SK-N-SH treated with all-trans-retinoic acid at 6 μM for 48 hours (cell line): ENCODE data around the gene CPPED1.

Experiments
- ARNTL ChIP-seq: fragments of 450-650 bp; formaldehyde crosslinking; IDR thresholded peaks from 2 replicates; pipeline ENCODE4 v1.5.0; 2020; ENCODE audit warnings: low read depth, mild to moderate bottlenecking, moderate library complexity, borderline replicate concordance
- CSDC2 ChIP-seq: fragments of 250-450 bp; sonication (Bioruptor Pico); IDR thresholded peaks from 2 replicates; pipeline ENCODE4 v1.5.0; 2020; ENCODE audit warnings: mild to moderate bottlenecking, moderate library complexity
- ISL1 ChIP-seq: fragments of 250-450 bp; sonication (Bioruptor Pico); IDR thresholded peaks from 2 replicates; pipeline ENCODE4 v2.1.2; 2022; ENCODE audit warnings: mild to moderate bottlenecking, moderate library complexity
- ZC3H10 ChIP-seq: fragments of 250-450 bp; sonication (Bioruptor Pico); IDR thresholded peaks from 2 replicates; pipeline ENCODE4 v1.5.1; 2021; ENCODE audit warnings: mild to moderate bottlenecking, moderate library complexity
- ZFP3 ChIP-seq: fragments of 250-450 bp; sonication (Bioruptor Pico); IDR thresholded peaks from 2 replicates; pipeline ENCODE4 v1.5.0; 2020; ENCODE audit warnings: mild to moderate bottlenecking, moderate library complexity
- ZFP30 ChIP-seq: fragments of 450-650 bp; formaldehyde crosslinking; IDR thresholded peaks from 2 replicates; pipeline ENCODE4 v1.5.0; 2022; ENCODE audit warnings: mild to moderate bottlenecking, moderate library complexity
- ZNF8 ChIP-seq: fragments of 450-650 bp; formaldehyde crosslinking; IDR thresholded peaks from 2 replicates; pipeline ENCODE4 v1.5.0; 2020; ENCODE audit warnings: mild to moderate bottlenecking, moderate library complexity
- TF ChIP-seq, protein P1 (sequence below): fragments of 250-450 bp; sonication (Bioruptor Pico); IDR thresholded peaks from 2 replicates; pipeline ENCODE4 v1.5.1; 2021; ENCODE audit warnings: mild to moderate bottlenecking, moderate library complexity
- TF ChIP-seq, protein P2 (sequence below): fragments of 250-450 bp; sonication (Bioruptor Pico); IDR thresholded peaks from 2 replicates; pipeline ENCODE4 v1.5.1; 2020; ENCODE audit warnings: low read depth, mild to moderate bottlenecking, moderate library complexity

DNA sequence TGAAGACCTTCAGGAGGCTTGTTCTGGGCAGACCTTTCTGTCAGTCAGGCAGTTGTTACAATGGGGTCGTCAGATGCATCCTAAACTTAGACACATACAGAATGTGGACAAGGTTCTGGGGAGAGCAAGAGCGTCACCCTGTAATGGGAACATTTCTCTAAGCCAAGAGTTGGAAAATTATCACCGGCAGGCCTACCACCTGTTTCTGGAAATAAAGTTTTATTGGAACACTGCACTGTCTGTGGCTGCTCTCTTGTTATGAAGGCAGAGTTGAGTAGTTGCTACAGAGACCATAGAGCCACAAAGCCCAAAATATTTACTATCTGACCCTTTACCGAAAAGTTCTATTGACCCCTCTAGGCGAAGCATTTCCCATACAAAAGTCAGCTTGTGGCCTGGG lies 106.2 kb downstream of the CPPED1 start:
- TF ChIP-seq CSDC2 (CRISPR knock-in tag) (no peak), ZFP30 (CRISPR knock-in tag) (no peak), ZFP3 (CRISPR knock-in tag) (no peak), ZNF8 (CRISPR knock-in tag) (no peak), ZC3H10 (CRISPR knock-in tag) (no peak), ARNTL (no peak), ISL1 (CRISPR knock-in tag) (no peak)
- TF ChIP-seq, protein P1, sequence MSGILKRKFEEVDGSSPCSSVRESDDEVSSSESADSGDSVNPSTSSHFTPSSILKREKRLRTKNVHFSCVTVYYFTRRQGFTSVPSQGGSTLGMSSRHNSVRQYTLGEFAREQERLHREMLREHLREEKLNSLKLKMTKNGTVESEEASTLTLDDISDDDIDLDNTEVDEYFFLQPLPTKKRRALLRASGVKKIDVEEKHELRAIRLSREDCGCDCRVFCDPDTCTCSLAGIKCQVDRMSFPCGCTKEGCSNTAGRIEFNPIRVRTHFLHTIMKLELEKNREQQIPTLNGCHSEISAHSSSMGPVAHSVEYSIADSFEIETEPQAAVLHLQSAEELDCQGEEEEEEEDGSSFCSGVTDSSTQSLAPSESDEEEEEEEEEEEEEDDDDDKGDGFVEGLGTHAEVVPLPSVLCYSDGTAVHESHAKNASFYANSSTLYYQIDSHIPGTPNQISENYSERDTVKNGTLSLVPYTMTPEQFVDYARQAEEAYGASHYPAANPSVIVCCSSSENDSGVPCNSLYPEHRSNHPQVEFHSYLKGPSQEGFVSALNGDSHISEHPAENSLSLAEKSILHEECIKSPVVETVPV (CRISPR knock-in tag): no peak
- TF ChIP-seq, protein P2, sequence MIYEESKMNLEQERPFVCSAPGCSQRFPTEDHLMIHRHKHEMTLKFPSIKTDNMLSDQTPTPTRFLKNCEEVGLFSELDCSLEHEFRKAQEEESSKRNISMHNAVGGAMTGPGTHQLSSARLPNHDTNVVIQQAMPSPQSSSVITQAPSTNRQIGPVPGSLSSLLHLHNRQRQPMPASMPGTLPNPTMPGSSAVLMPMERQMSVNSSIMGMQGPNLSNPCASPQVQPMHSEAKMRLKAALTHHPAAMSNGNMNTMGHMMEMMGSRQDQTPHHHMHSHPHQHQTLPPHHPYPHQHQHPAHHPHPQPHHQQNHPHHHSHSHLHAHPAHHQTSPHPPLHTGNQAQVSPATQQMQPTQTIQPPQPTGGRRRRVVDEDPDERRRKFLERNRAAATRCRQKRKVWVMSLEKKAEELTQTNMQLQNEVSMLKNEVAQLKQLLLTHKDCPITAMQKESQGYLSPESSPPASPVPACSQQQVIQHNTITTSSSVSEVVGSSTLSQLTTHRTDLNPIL (CRISPR knock-in tag): no peak
